Memory B cell (primary cell): ENCODE data around the gene RABAC1.
A peak's percentile ranks its signal among the peaks of the same experiment; 100 is the strongest.
"Not testable (repeated sequence)": the region's sequence is repeated elsewhere in the genome, so short reads cannot be mapped to it uniquely, and the experiment has no call there.

Experiments used
- ATAC-seq: fragments of 150-1000 bp; cut with Tn5 transposase; 2 replicates; pipeline ENCODE4 v1.10.0; 2021; ENCODE audit warnings: low read depth, mild to moderate bottlenecking, moderate library complexity
- DNase-seq, 2 donors: peaks; one replicate each; pipeline ENCODE4 v3.0.0; 2022; ENCODE audit warnings: low spot score in 2 of 2
- H3K27ac Mint-ChIP-seq: one replicate; pipeline ENCODE4 v1.8.0; 2022; ENCODE audit warnings: mild to moderate bottlenecking, moderate library complexity, mixed read lengths
- H3K27me3 Mint-ChIP-seq: one replicate; pipeline ENCODE4 v1.8.0; 2022; ENCODE audit warnings: mixed read lengths
- H3K36me3 Mint-ChIP-seq: one replicate; pipeline ENCODE4 v1.8.0; 2022; ENCODE audit warnings: mild to moderate bottlenecking, mixed read lengths
- H3K4me1 Mint-ChIP-seq: one replicate; pipeline ENCODE4 v1.8.0; 2022; ENCODE audit warnings: mixed read lengths
- H3K4me3 Mint-ChIP-seq: one replicate; pipeline ENCODE4 v1.8.0; 2022; ENCODE audit warnings: mild to moderate bottlenecking, moderate library complexity, mixed read lengths
- H3K9me3 Mint-ChIP-seq: one replicate; pipeline ENCODE4 v1.8.0; 2022; ENCODE audit warnings: mixed read lengths

Gene RABAC1

GRCh38 chr19:41994521-41994971, 35.4 kb upstream of the RABAC1 start:
- Mint-ChIP-seq H3K36me3 (peaks cover 5% of the 10 kb centered on the region), H3K4me3 (peak overlapping the region; percentile 39), H3K27ac (no peak overlapping the region), H3K9me3 (peaks cover 1% of the 10 kb centered on the region), H3K4me1 (peaks cover 41% of the 10 kb centered on the region), H3K27me3 (peaks cover 43% of the 10 kb centered on the region)
- ATAC-seq (no peak), DNase-seq (no peak)

GRCh38 chr19:41993612-41994483, 34.7 kb upstream of the RABAC1 start, which contains the start of gene ATP1A3:
TSS of gene ATP1A3 (minus strand) at chr19:41994230. CDS start at chr19:41994076, 154 bp downstream.
- ATAC-seq (peak; percentile 81), DNase-seq (peak; percentile 42 to 66)
- peaks cover 38% of the 10 kb centered on the region for H3K4me1 Mint-ChIP-seq
- H3K27ac Mint-ChIP-seq, result peak within 1 kb of the TSS; percentile 52
- H3K4me3 Mint-ChIP-seq, result peak within 1 kb of the TSS; percentile 78
- peaks cover 1% of the 10 kb centered on the region for H3K9me3 Mint-ChIP-seq
- H3K36me3 Mint-ChIP-seq, result peaks cover 3% of the 10 kb centered on the region
- peaks cover 39% of the 10 kb centered on the region for H3K27me3 Mint-ChIP-seq

- not testable (repeated sequence) for H3K4me3 Mint-ChIP-seq, DNase-seq, H3K9me3 Mint-ChIP-seq, H3K36me3 Mint-ChIP-seq, ATAC-seq, H3K27ac Mint-ChIP-seq
- peaks cover 32% of the 10 kb centered on the region for H3K27me3 Mint-ChIP-seq
- H3K4me1 Mint-ChIP-seq, result peaks cover 29% of the 10 kb centered on the region
Measured at GRCh38 chr19:41991925-41992569, 32.9 kb upstream of the RABAC1 start.

- Mint-ChIP-seq H3K9me3 (no peaks in the 10 kb centered on the region), H3K36me3 (no peaks in the 10 kb centered on the region), H3K27me3 (peaks cover 24% of the 10 kb centered on the region), H3K4me1 (peaks cover 21% of the 10 kb centered on the region), H3K4me3 (peak overlapping the region; percentile 32), H3K27ac (no peak overlapping the region)
- no peak for ATAC-seq
- no peak for DNase-seq
Measured at GRCh38 chr19:41991025-41991424, 31.9 kb upstream of the RABAC1 start.

GRCh38 chr19:41990615-41991014, 31.5 kb upstream of the RABAC1 start:
- no peak overlapping the region for H3K27ac Mint-ChIP-seq
- no peak for ATAC-seq
- H3K4me3 Mint-ChIP-seq, result no peak overlapping the region
- DNase-seq, result no peak
- peaks cover 20% of the 10 kb centered on the region for H3K4me1 Mint-ChIP-seq
- no peaks in the 10 kb centered on the region for H3K36me3 Mint-ChIP-seq
- peaks cover 21% of the 10 kb centered on the region for H3K27me3 Mint-ChIP-seq
- H3K9me3 Mint-ChIP-seq, result no peaks in the 10 kb centered on the region

GRCh38 chr19:41990028-41990427, 30.9 kb upstream of the RABAC1 start:
- no peak overlapping the region for H3K4me3 Mint-ChIP-seq
- peaks cover 15% of the 10 kb centered on the region for H3K27me3 Mint-ChIP-seq
- peaks cover 14% of the 10 kb centered on the region for H3K4me1 Mint-ChIP-seq
- ATAC-seq (no peak), DNase-seq (no peak)
- H3K36me3 Mint-ChIP-seq, result no peaks in the 10 kb centered on the region
- no peak overlapping the region for H3K27ac Mint-ChIP-seq
- no peaks in the 10 kb centered on the region for H3K9me3 Mint-ChIP-seq

- peaks cover 10% of the 10 kb centered on the region for H3K27me3 Mint-ChIP-seq
- H3K4me3 Mint-ChIP-seq, result no peak overlapping the region
- no peak for ATAC-seq
- H3K36me3 Mint-ChIP-seq, result no peaks in the 10 kb centered on the region
- no peaks in the 10 kb centered on the region for H3K9me3 Mint-ChIP-seq
- H3K27ac Mint-ChIP-seq, result no peak overlapping the region
- peaks cover 8% of the 10 kb centered on the region for H3K4me1 Mint-ChIP-seq
- no peak for DNase-seq
Measured at GRCh38 chr19:41988947-41989346, 29.8 kb upstream of the RABAC1 start.

- DNase-seq (no peak), ATAC-seq (no peak)
- no peak overlapping the region for H3K27ac Mint-ChIP-seq
- no peaks in the 10 kb centered on the region for H3K4me1 Mint-ChIP-seq
- no peak overlapping the region for H3K4me3 Mint-ChIP-seq
- peaks cover 1% of the 10 kb centered on the region for H3K27me3 Mint-ChIP-seq
- no peaks in the 10 kb centered on the region for H3K36me3 Mint-ChIP-seq
- H3K9me3 Mint-ChIP-seq, result no peaks in the 10 kb centered on the region
Measured at GRCh38 chr19:41987141-41987860, 28.2 kb upstream of the RABAC1 start.

GRCh38 chr19:41984961-41985360, 25.8 kb upstream of the RABAC1 start:
- Mint-ChIP-seq H3K4me3 (no peak overlapping the region), H3K4me1 (no peaks in the 10 kb centered on the region), H3K27ac (no peak overlapping the region), H3K36me3 (peaks cover 1% of the 10 kb centered on the region), H3K9me3 (no peaks in the 10 kb centered on the region), H3K27me3 (no peaks in the 10 kb centered on the region)
- ATAC-seq (no peak), DNase-seq (no peak)

- ATAC-seq (no peak), DNase-seq (no peak)
- no peaks in the 10 kb centered on the region for H3K4me1 Mint-ChIP-seq
- peaks cover 2% of the 10 kb centered on the region for H3K36me3 Mint-ChIP-seq
- H3K27ac Mint-ChIP-seq, result no peak overlapping the region
- no peaks in the 10 kb centered on the region for H3K9me3 Mint-ChIP-seq
- no peak overlapping the region for H3K4me3 Mint-ChIP-seq
- H3K27me3 Mint-ChIP-seq, result no peaks in the 10 kb centered on the region
Measured at GRCh38 chr19:41981724-41982123, 22.6 kb upstream of the RABAC1 start.

- Mint-ChIP-seq H3K27me3 (no peaks in the 10 kb centered on the region), H3K4me1 (no peaks in the 10 kb centered on the region), H3K9me3 (no peaks in the 10 kb centered on the region), H3K4me3 (no peak overlapping the region), H3K36me3 (peaks cover 4% of the 10 kb centered on the region), H3K27ac (no peak overlapping the region)
- DNase-seq (no peak), ATAC-seq (no peak)
Measured at GRCh38 chr19:41978470-41978869, 19.3 kb upstream of the RABAC1 start.

- peaks cover 4% of the 10 kb centered on the region for H3K36me3 Mint-ChIP-seq
- ATAC-seq (no peak), DNase-seq (no peak)
- H3K27me3 Mint-ChIP-seq, result no peaks in the 10 kb centered on the region
- no peak overlapping the region for H3K4me3 Mint-ChIP-seq
- H3K27ac Mint-ChIP-seq, result no peak overlapping the region
- no peaks in the 10 kb centered on the region for H3K9me3 Mint-ChIP-seq
- H3K4me1 Mint-ChIP-seq, result no peaks in the 10 kb centered on the region
Measured at GRCh38 chr19:41977916-41978315, 18.8 kb upstream of the RABAC1 start.

- H3K36me3 Mint-ChIP-seq, result peaks cover 2% of the 10 kb centered on the region
- no peaks in the 10 kb centered on the region for H3K9me3 Mint-ChIP-seq
- no peaks in the 10 kb centered on the region for H3K27me3 Mint-ChIP-seq
- DNase-seq, result no peak
- no peaks in the 10 kb centered on the region for H3K4me1 Mint-ChIP-seq
- H3K27ac Mint-ChIP-seq, result no peak overlapping the region
- no peak overlapping the region for H3K4me3 Mint-ChIP-seq
- ATAC-seq, result no peak
Measured at GRCh38 chr19:41974652-41975051, 15.5 kb upstream of the RABAC1 start.

- Mint-ChIP-seq H3K9me3 (no peaks in the 10 kb centered on the region), H3K4me1 (no peaks in the 10 kb centered on the region), H3K36me3 (peaks cover 3% of the 10 kb centered on the region), H3K27ac (no peak overlapping the region), H3K4me3 (no peak overlapping the region), H3K27me3 (peaks cover 6% of the 10 kb centered on the region)
- no peak for DNase-seq
- ATAC-seq, result no peak
Measured at GRCh38 chr19:41971363-41971762, 12.2 kb upstream of the RABAC1 start.
